Measurements from ENCODE around the gene TMEM107.

TMEM107 gene

GRCh38 chr17:8148560-8148959 is 27.6 kb downstream of the TMEM107 start:
- no peak for DNase-seq

GRCh38 chr17:8147805-8148404 is 28.3 kb downstream of the TMEM107 start:
- no peak for DNase-seq

GRCh38 chr17:8147141-8147804 is 28.9 kb downstream of the TMEM107 start:
- DNase-seq = no peak

GRCh38 chr17:8146381-8147140 is 29.6 kb downstream of the TMEM107 start:
- no peak for DNase-seq

GRCh38 chr17:8145811-8146210 is 30.4 kb downstream of the TMEM107 start:
- no peak for DNase-seq

- DNase-seq = no peak
Observed at GRCh38 chr17:8144401-8145231, 31.6 kb downstream of the TMEM107 start.

- no peak for DNase-seq
Observed at GRCh38 chr17:8143581-8144400, 32.4 kb downstream of the TMEM107 start.

GRCh38 chr17:8142887-8143580 is 33.1 kb downstream of the TMEM107 start:
- DNase-seq = no peak

- DNase-seq = no peak
Observed at GRCh38 chr17:8142158-8142886, 33.9 kb downstream of the TMEM107 start.

- DNase-seq = no peak
Observed at GRCh38 chr17:8141741-8142140, 34.4 kb downstream of the TMEM107 start.

GRCh38 chr17:8141045-8141444 is 35.1 kb downstream of the TMEM107 start:
- DNase-seq = no peak

- DNase-seq = no peak
Observed at GRCh38 chr17:8140065-8141029, 35.8 kb downstream of the TMEM107 start.

- peak; percentile 94 for DNase-seq
Observed at GRCh38 chr17:8138672-8139371, 37.4 kb downstream of the TMEM107 start.

- DNase-seq = no peak
Observed at GRCh38 chr17:8138374-8138671, 37.9 kb downstream of the TMEM107 start.

GRCh38 chr17:8137645-8138373 is 38.4 kb downstream of the TMEM107 start:
- DNase-seq = no peak

- DNase-seq = no peak
Observed at GRCh38 chr17:8133941-8134340, 42.2 kb downstream of the TMEM107 start.

- DNase-seq = no peak
Observed at GRCh38 chr17:8133399-8133798, 42.8 kb downstream of the TMEM107 start.

GRCh38 chr17:8131844-8132441 is 44.2 kb downstream of the TMEM107 start:
- no peak for DNase-seq

Data from NCI-H1048 (cell line).